HG02840 (cell line): ENCODE measurements around the gene LTV1.
A peak's percentile ranks its signal among the peaks of the same experiment; 100 is the strongest.
"Not testable (repeated sequence)": the region's sequence is repeated elsewhere in the genome, so short reads cannot be mapped to it uniquely, and the experiment has no call there.

ENCODE experiments used
- ATAC-seq: cut with Tn5 transposase; IDR thresholded peaks from one replicate; pipeline ENCODE4 v1.9.1; 2021; ENCODE audit warnings: mild to moderate bottlenecking, moderate library complexity, moderate number of reproducible peaks; ENCODE audit not compliant: unreplicated experiment, low FRiP score

Gene LTV1

GRCh38 chr6:143842461-143842901, 657 bp upstream of the LTV1 start:
- no peak for ATAC-seq

DNA sequence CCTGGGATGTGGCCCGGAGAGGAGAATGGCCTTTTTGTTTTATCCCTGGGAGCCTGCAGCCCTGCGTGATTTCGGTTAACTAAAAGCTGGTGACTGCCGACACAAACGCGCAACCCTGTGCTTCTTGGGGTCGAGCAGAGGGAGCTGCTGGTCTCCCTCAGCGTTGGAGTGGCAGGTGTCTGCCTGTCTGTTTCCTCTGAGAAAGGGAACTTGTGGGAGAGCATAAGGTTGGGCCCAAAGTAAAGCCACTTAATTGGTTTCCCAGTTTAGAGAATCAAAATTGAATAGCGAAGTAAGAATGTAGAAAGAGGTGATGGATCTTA, 500 bp downstream of the LTV1 start:
- peak; percentile 5 for ATAC-seq

GRCh38 chr6:143844006-143844405, 868 bp downstream of the LTV1 start:
- ATAC-seq, result no peak

- ATAC-seq, result no peak
Observed at GRCh38 chr6:143845033-143845432, 1.9 kb downstream of the LTV1 start.

DNA sequence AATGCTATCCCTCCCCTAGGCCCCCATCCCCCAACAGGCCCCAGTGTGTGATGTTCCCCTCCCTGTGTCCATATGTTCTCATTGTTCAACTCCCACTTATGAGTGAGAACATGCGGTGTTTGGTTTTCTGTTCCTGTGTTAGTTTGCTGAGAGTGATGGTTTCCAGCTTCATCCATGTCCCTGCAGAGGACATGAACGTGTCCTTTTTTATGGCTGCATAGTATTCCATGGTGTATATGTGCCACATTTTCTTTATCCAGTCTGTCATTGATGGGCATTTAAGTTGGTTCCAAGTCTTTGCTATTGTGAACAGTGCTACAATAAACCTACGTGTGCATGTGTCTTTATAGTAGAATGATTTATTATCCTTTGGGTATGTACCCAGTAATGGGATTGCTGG, 8.6 kb downstream of the LTV1 start:
- ATAC-seq, result not testable (repeated sequence)

DNA sequence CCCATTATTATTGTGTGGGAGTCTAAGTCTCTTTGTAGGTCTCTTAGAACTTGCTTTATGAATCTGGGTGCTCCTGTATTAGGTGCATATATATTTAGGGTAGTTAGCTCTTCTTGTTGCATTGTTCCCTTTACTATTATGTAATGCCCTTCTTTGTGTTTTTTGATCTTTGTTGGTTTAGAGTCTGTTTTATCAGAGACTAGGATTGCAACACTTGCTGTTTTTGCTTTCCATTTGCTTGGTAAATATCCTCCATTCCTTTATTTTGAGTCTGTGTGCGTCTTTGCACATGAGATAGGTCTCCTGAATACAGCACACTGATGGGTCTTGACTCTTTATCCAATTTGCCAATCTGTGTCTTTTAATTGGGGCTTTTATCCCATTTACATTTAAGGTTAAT, 11.9 kb downstream of the LTV1 start:
- ATAC-seq, result not testable (repeated sequence)

GRCh38 chr6:143856762-143857161, 13.6 kb downstream of the LTV1 start:
- ATAC-seq, result not testable (repeated sequence)

GRCh38 chr6:143857651-143858050, 14.5 kb downstream of the LTV1 start:
- ATAC-seq, result no peak

DNA sequence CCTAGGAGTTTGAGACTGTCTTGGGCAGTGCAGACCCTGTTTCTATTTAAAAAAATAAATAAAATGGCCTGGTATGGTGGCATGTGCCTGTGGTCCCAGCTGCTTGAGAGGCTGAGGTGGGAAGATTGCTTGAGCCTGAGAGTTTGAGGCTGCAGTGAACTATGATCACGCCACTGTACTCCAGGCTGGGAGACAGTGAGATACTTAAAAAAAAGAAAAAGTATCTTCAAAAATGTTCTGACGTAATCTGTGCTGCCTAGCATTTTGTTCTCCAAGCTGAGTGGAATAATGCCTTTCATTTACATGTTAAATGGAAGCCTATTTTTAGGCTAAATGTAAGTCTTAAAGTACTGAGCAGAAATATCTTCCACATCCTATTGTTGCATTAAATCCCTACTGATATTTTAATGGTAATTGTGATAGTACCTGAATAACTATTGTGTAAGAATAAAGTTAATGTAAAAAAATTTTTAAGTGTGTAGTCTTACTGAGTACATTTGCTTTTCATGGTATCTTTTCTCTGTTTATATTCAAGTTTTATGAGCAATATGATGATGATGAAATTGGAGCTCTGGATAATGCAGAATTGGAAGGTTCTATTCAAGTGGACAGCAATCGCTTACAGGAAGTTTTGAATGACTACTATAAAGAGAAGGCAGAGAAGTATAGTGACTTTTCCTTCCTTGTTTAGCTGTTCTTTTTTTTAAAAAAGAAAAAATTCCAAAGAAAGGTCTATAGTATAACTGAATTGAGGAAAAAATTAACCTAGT, 16.9 kb downstream of the LTV1 start:
- no peak for ATAC-seq

- ATAC-seq, result no peak
Observed at GRCh38 chr6:143863771-143864170, 20.6 kb downstream of the LTV1 start.

GRCh38 chr6:143864234-143864633, 21.1 kb downstream of the LTV1 start, which contains the start of gene ZC2HC1B:
Gene ZC2HC1B (plus strand): TSS chr6:143864474. CDS start chr6:143864540, 66 bp downstream.
- ATAC-seq, result no peak

DNA sequence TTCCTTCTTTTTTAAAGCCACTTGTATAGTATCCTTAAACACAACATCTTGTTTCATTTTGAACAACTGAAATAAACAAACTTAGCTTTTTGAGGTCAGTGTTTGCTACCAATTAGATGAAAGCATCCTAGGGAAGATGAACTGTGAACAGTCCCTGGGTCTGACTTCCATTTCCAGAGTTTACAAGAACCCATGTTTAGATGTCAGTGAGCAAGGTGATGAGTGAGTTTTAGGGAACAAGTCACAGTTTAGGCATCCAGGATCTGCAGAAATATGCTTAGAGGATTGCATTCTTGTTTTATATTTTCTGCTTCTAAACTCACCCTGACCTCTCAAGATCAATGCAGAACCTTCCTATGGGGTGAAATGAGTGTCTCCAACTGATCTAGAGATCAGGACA, 24.1 kb downstream of the LTV1 start:
- no peak for ATAC-seq

DNA sequence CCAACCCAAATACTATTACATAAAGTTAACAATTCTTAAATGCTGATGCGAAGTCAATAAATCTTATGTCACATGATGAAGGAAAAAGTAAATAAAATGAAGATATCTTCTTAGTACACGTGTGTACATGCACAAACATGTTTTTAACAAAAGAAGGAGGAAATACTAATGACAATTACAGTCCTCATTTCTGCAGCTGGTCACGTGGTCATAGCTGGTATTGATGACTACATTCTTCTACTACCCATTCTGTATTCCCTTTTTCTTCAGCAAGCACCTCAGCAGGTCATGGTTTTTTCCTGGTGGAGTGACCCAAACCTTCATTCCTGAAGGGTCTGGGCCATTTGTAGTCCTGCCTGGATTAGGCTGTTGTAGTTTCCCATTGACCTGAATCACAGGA, 25.7 kb downstream of the LTV1 start:
- ATAC-seq, result not testable (repeated sequence)

DNA sequence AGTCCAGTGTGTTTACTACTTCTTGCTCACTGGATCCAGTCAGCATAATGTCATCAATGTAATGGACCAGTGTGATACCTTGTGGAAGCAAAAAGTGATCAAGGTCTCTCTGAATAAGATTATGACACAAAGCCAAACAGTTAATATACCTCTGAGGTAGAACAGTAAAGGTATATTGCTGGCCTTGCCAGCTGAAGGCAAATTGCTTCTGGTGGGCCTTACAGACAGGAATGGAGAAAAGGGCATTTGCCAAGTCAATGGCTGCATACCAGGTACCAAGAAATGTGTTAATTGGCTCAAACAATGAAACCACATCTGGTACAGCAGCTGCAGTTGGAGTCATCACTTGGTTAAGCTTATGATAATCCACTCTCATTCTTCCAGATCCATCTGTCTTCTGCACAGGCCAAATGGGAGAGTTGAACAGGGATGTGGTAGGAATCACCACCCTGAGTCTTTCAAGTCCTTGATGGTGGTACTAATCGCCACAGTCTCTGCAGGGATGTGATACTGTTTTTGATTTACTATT, 28.1 kb downstream of the LTV1 start:
- not testable (repeated sequence) for ATAC-seq

- peak; percentile 83 for ATAC-seq
Observed at GRCh38 chr6:143872201-143872600, 29.1 kb downstream of the LTV1 start.

- not testable (repeated sequence) for ATAC-seq
Observed at GRCh38 chr6:143873600-143873999, 30.5 kb downstream of the LTV1 start.

DNA sequence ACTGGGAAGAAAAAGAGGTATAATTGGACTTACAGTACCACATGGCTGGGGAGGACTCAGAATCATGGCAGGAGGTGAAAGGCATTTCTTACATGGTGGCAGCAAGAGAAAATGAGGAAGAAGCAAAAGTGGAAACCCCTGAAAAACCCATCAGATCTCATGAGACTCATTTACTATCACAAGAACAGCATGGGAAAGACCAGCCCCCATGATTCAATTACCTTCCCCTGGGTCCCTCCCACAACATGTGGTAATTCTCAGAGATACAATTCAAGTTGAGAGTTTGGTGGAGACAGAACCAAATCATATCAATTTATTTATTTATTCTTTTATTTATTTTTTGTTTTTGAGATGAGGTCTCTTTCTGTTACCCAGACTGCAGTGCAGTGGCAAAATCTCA, 31.4 kb downstream of the LTV1 start:
- not testable (repeated sequence) for ATAC-seq

- ATAC-seq, result no peak
Observed at GRCh38 chr6:143877584-143878271, 34.6 kb downstream of the LTV1 start.

DNA sequence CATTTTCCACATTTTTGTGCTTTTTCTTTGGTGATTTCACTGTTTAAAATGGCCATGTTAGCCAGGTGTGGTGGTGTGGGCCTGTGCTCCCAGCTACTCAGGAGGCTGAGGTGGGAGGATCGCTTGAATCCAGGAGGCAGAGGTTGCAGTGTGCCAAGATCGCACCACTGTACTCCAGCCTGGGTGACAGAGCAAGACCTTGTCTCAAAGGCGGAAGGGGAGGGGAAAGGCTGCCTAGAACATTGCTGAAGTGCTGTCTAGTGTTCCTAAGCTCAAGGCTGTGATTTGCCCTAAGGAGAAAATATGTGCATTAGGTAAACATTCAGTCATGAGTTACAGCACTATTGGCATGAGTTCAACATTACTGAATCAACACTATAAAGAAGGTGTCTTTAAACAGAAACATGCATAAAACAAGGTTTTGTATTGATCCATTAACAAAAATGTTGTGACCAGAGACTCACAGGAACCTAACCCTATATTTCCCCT, 35.2 kb downstream of the LTV1 start:
- no peak for ATAC-seq

GRCh38 chr6:143880412-143880811, 37.3 kb downstream of the LTV1 start:
- ATAC-seq, result no peak

- ATAC-seq, result no peak
Observed at GRCh38 chr6:143882401-143882930, 39.3 kb downstream of the LTV1 start.
